GF-D8 (cell line): ENCODE data around the gene UNC45B.
"Not testable (repeated sequence)": the region's sequence is repeated elsewhere in the genome, so short reads cannot be mapped to it uniquely, and the experiment has no call there.

ENCODE experiments used
- DNase-seq: peaks from one replicate; lab custom pipeline; 2025; lab: John Stamatoyannopoulos, UW

UNC45B gene

GRCh38 chr17:35142467-35142796, 5.2 kb upstream of the UNC45B start:
- DNase-seq: no peak

- DNase-seq: no peak
Observed at GRCh38 chr17:35144840-35145239, 2.8 kb upstream of the UNC45B start.

- DNase-seq: no peak
Observed at GRCh38 chr17:35146214-35146833, 1.3 kb upstream of the UNC45B start.

- DNase-seq: no peak
Observed at GRCh38 chr17:35148144-35148543, 527 bp downstream of the UNC45B start.

- no peak for DNase-seq
Observed at GRCh38 chr17:35149941-35150340, 2.3 kb downstream of the UNC45B start.

- not testable (repeated sequence) for DNase-seq
Observed at GRCh38 chr17:35151080-35151479, 3.5 kb downstream of the UNC45B start.

GRCh38 chr17:35152421-35153140, 5.0 kb downstream of the UNC45B start:
- no peak for DNase-seq

GRCh38 chr17:35154196-35155165, 6.9 kb downstream of the UNC45B start:
- DNase-seq: no peak

- DNase-seq: no peak
Observed at GRCh38 chr17:35155246-35155645, 7.6 kb downstream of the UNC45B start.

- no peak for DNase-seq
Observed at GRCh38 chr17:35159940-35160339, 12.3 kb downstream of the UNC45B start.

GRCh38 chr17:35160354-35161201, 13.0 kb downstream of the UNC45B start:
- DNase-seq: no peak

GRCh38 chr17:35161281-35161761, 13.7 kb downstream of the UNC45B start:
- DNase-seq: no peak

GRCh38 chr17:35162755-35163154, 15.1 kb downstream of the UNC45B start:
- no peak for DNase-seq

GRCh38 chr17:35163886-35164285, 16.3 kb downstream of the UNC45B start:
- DNase-seq: no peak

GRCh38 chr17:35164716-35165115, 17.1 kb downstream of the UNC45B start:
- DNase-seq: no peak

- no peak for DNase-seq
Observed at GRCh38 chr17:35166526-35166925, 18.9 kb downstream of the UNC45B start.

- no peak for DNase-seq
Observed at GRCh38 chr17:35167046-35167445, 19.4 kb downstream of the UNC45B start.

- no peak for DNase-seq
Observed at GRCh38 chr17:35167666-35168065, 20.0 kb downstream of the UNC45B start.

GRCh38 chr17:35169835-35170363, 22.3 kb downstream of the UNC45B start:
- DNase-seq: no peak

- no peak for DNase-seq
Observed at GRCh38 chr17:35170968-35171771, 23.6 kb downstream of the UNC45B start.

- no peak for DNase-seq
Observed at GRCh38 chr17:35171834-35172233, 24.2 kb downstream of the UNC45B start.
